Measurements from ENCODE around the gene DSEL.

Gene DSEL

DNA sequence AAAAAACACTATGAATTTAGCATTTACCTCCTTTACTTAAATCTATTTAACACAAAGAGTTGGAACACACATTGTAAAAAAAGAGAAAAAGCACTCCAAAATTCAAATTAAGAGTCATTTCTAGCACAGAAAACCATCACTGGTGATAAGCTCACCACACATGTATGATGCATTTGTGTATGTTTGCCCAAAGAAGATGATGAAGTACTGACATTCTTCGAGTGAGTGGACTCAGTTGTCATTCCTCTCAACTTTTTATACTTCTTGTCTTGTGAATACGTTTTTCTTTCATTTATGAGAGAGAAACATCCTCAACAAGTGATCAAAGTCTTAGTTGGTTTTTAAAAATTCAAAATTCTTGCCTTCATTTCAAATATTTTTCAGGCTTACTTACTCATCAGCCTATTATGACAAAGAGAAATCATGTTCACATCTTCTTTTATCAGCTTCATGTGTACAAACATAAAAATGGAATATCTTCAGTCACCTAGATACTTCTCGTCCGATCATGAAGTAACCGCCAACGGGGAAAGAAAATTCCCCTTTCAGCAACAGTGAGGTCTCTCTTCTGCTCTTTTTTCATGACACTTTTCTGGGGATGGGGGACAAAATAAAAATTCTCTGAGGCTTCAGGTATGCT lies 1.5 kb downstream of the DSEL start:
- no peak overlapping the region for H3K4me3 ChIP-seq (ENCODE audit: low read depth, low read length)
- no peak for TF ChIP-seq CTCF (IDR thresholded peaks at IDR 0.05; ENCODE audit: borderline replicate concordance, insufficient read depth, low read depth, low read length)

DNA sequence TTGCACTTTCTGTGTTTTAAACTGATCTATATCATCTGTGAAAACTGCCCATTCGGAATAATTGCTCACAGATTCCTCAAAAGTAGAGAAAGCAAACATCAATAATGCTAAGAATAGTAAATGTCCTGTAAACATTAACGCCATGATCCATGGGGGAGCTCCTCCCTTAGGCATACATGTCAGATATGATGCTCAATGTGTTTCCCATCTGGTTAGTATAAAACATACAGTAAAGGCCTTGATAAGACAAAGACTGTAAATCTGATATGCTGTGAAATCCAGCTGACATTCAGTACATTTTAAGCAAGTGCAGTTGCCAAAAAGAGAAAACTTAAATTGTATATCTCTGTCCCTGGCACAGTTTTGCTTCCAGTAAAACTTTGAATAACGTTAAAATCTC lies 2.1 kb downstream of the DSEL start:
- no peak overlapping the region for H3K4me3 ChIP-seq (ENCODE audit: low read depth, low read length)
- no peak for TF ChIP-seq CTCF (IDR thresholded peaks at IDR 0.05; ENCODE audit: borderline replicate concordance, insufficient read depth, low read depth, low read length)

GRCh38 chr18:67513280-67513679 lies 3.2 kb downstream of the DSEL start:
- H3K4me3 ChIP-seq (ENCODE audit: low read depth, low read length) = no peak overlapping the region
- TF ChIP-seq CTCF (IDR thresholded peaks at IDR 0.05; ENCODE audit: borderline replicate concordance, insufficient read depth, low read depth, low read length) = no peak

GRCh38 chr18:67511840-67512239 lies 4.7 kb downstream of the DSEL start:
- TF ChIP-seq CTCF (IDR thresholded peaks at IDR 0.05; ENCODE audit: borderline replicate concordance, insufficient read depth, low read depth, low read length) = no peak

DNA sequence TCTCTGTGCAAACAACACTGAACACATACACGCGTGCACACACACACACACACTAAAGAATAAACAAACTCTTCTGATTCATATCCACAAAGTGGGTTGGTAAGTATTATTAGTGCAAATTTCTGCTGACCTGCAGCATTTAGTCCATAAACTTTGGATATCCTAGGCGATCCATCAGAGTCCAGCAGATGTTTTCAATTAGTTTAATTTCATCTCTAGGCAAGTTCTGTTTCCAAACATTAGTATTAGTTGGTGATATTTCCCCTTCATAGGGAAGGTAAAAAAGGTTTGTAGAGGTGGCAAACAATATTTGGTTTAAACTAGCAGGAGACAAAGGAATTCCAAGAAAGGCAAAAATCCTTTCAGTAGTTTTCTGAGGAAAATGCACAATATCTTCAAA lies 5.7 kb downstream of the DSEL start:
- no peak overlapping the region for H3K4me3 ChIP-seq (ENCODE audit: low read depth, low read length)
- TF ChIP-seq CTCF (IDR thresholded peaks at IDR 0.05; ENCODE audit: borderline replicate concordance, insufficient read depth, low read depth, low read length) = no peak

More at GRCh38 chr18:67511840-67512239, 4.7 kb downstream of the DSEL start:
- H3K4me3 ChIP-seq (ENCODE audit: low read depth, low read length) = no peak overlapping the region

DNA sequence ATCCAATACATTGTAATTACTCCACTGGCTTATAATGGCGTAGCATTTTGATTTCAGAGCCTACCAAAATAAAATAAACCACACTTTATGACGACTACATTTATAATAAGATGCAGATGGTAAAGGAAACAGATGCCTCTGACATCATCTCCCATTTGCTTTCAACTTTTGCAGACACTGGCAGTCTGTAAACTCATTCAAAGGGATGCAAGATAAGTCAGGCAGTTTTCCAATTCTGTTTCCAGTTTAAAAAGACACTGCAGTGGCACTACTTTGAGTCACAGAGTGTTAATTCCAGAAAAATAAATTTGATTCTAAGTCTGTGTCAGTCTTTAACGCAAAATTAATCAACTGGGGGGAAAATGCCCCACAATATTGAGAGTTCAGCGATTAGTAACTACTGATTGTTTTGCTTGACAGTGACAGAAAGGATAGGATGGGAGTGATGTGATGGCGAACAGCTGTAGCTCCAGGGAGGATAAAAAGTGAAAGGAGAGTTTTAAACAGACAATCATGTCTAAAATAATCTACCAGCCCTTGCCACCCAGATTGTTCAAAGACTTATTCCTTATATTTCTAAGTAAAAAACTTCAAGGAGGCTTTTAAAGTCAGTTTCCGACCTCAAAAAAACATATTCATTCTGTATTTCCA lies 6.7 kb downstream of the DSEL start:
- no peak overlapping the region for H3K4me3 ChIP-seq (ENCODE audit: low read depth, low read length)
- TF ChIP-seq CTCF (IDR thresholded peaks at IDR 0.05; ENCODE audit: borderline replicate concordance, insufficient read depth, low read depth, low read length) = no peak

DNA sequence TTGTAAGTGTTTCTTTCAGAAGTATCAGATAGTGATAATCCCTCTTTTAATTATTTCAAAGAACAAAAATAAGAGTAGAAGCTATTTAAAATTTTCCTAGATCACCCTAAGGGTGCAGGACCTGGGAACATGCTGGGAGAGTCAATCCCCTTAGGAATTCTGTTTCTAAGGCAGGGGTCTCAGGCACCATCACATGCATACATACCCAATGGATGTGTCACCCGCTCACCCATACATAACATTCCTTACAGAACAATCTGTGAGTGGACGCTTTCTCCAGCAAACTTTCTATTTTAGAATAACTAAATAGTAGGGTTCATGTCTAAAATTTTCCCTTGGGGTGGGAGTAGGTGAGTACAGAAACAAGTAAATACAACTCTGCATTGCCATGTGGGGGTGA lies 8.4 kb downstream of the DSEL start:
- H3K4me3 ChIP-seq (ENCODE audit: low read depth, low read length) = no peak overlapping the region
- no peak for TF ChIP-seq CTCF (IDR thresholded peaks at IDR 0.05; ENCODE audit: borderline replicate concordance, insufficient read depth, low read depth, low read length)
